ENCODE measurements around the gene APBA2. TPM values are rescaled to one million over a fixed set of nuclear protein-coding genes. Genes with fewer than 3 reads are reported as not detected.

APBA2 gene
- total and polyA plus RNA-seq, 2 of the 13 experiments (the other 11 are each of a cell fraction or from before 2014, with no cell fraction given): 0.62 to 2.3 TPM

DNA sequence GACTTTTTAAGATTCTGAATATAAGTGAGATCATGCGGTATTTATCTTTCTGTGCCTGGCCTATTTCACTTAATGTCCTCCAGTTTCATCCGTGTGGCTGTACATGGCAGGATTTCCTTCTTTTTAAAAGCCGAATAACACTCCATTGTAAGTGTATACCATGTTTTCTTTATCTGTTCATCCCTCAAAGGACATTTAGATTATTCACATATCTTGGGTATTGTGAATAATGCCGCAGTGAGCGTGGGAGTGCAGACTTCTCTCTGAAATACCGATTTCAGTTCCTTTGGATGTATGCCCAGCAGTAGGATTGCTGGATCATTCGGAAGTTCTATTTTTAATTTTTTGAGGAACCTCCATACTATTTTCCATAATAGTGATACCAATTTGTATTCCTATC is 136.1 kb downstream of the APBA2 start (continued):
- TF ChIP-seq NR2F2 (IDR thresholded peaks at IDR 0.05; ENCODE audit: borderline replicate concordance, low read depth): no peak
- TF ChIP-seq ZSCAN21 (CRISPR knock-in tag; IDR thresholded peaks at IDR 0.05; ENCODE audit: borderline replicate concordance): no peak
- TF ChIP-seq AKNA (CRISPR knock-in tag; IDR thresholded peaks at IDR 0.05; ENCODE audit: borderline replicate concordance): no peak
- no peak for TF ChIP-seq SRSF1 (optimal IDR thresholded peaks at IDR 0.05; ENCODE audit: low read depth, low read length)
- no peak for TF ChIP-seq ZFP36 (IDR thresholded peaks at IDR 0.05; ENCODE audit: borderline replicate concordance, low read depth, low read length, partially characterized antibody)

- Histone ChIP-seq H3K79me2 (ENCODE audit: insufficient read depth, low read length) (no peaks in the 10 kb centered on the region), H3K27ac (ENCODE audit: extremely low read length, insufficient read depth, low read length) (no peak overlapping the region), H4K20me1 (ENCODE audit: insufficient read depth, low read length) (no peaks in the 10 kb centered on the region), H3K4me1 (ENCODE audit: insufficient read depth, low read length) (no peaks in the 10 kb centered on the region), H3K4me3 (replicated peaks in 1 of 3; ENCODE audit: insufficient read depth in 1 of 3, low read depth in 2 of 3, low read length in 3 of 3) (no peak overlapping the region), H3K9me3 (ENCODE audit: low read length) (no peaks in the 10 kb centered on the region), H3K36me3 (replicated peaks in 1 of 2; ENCODE audit: control insufficient read depth in 1 of 2, insufficient read depth in 2 of 2, low read length in 2 of 2) (no peaks in the 10 kb centered on the region), H3K4me2 (ENCODE audit: low read depth, low read length) (no peak overlapping the region), H3K9ac (ENCODE audit: insufficient read depth, low read depth, low read length) (no peak overlapping the region), H2AFZ (ENCODE audit: low read length) (no peak overlapping the region), H3K27me3 (ENCODE audit: control insufficient read depth in 1 of 2, insufficient read depth in 2 of 2, low read length in 2 of 2) (no peaks in the 10 kb centered on the region)
- in situ Hi-C loops (cut with HindIII; ENCODE audit: extremely low pct_ligation_motif_present, low pct_unique_long_range_greater_than_20kb) (no loop called here), intact Hi-C loops (cut with micrococcal nuclease; ENCODE audit: unreplicated experiment) (no loop called here)
- DNase-seq (ENCODE audit: low spot score): no peak
- 31% methylated on average over 5 of the region's 5 CpGs for WGBS (ENCODE audit: low lambda C conversion rate)
- BruUV-seq (replicated peaks): no TSS peak
- POLR2A ChIA-PET: no interaction called here
- no peak; the same call in 2 of the 3 replicates for ATAC-seq
- CTCF ChIA-PET (ENCODE audit: low intra/inter-chr PET ratio, low total read pairs): no interaction called here
- no peak for FAIRE-seq
- no peak for TF ChIP-seq NFATC3 (CRISPR knock-in tag; IDR thresholded peaks at IDR 0.05)
- TF ChIP-seq ZNF629 (CRISPR knock-in tag; conservative IDR thresholded peaks at IDR 0.05): no peak
- no peak for TF ChIP-seq ZNF333 (CRISPR knock-in tag; IDR thresholded peaks at IDR 0.05; ENCODE audit: borderline replicate concordance)
- no peak for TF ChIP-seq ONECUT2 (CRISPR knock-in tag; IDR thresholded peaks at IDR 0.05)
- TF ChIP-seq ZFP62 (CRISPR knock-in tag; IDR thresholded peaks at IDR 0.05): no peak
- no peak for TF ChIP-seq ZNF253 (CRISPR knock-in tag; IDR thresholded peaks at IDR 0.05; ENCODE audit: borderline replicate concordance)
- no peak for TF ChIP-seq AKAP8 (CRISPR knock-in tag; IDR thresholded peaks at IDR 0.05)
- no peak for TF ChIP-seq GLMP (CRISPR knock-in tag; IDR thresholded peaks at IDR 0.05; ENCODE audit: borderline replicate concordance)
- TF ChIP-seq ZBTB7A (CRISPR knock-in tag; IDR thresholded peaks at IDR 0.05): no peak
- TF ChIP-seq ZBTB33 (CRISPR knock-in tag; IDR thresholded peaks at IDR 0.05): no peak
Observed at GRCh38 chr15:29024662-29025061, 138.9 kb downstream of the APBA2 start.

Measured in HepG2 (cell line).